ENCODE measurements around the gene CPLANE2. TPM values are rescaled to one million over a fixed set of nuclear protein-coding genes. Genes with fewer than 3 reads are reported as not detected.
"Not testable (repeated sequence)": the region's sequence is repeated elsewhere in the genome, so short reads cannot be mapped to it uniquely, and the experiment has no call there.

The CPLANE2 gene
- total RNA-seq, 1 donor from 2014 or later, result 11.8 TPM

- intact Hi-C loops (cut with DNase I); DNase-seq (ENCODE audit: missing footprints); ATAC-seq: not testable (repeated sequence)
Observed at GRCh38 chr1:16213544-16213943, 23.4 kb downstream of the CPLANE2 start.

- DNase-seq (ENCODE audit: missing footprints) (no peak), ATAC-seq (no peak)
- intact Hi-C loops (cut with DNase I), result no loop called here
Observed at GRCh38 chr1:16213013-16213412, 24.0 kb downstream of the CPLANE2 start.

GRCh38 chr1:16212251-16212961, 24.6 kb downstream of the CPLANE2 start, which contains the start of gene ARHGEF19:
Gene ARHGEF19 (minus strand): TSS chr1:16212652. CDS start chr1:16209054, 3,598 bp downstream.
- DNase-seq (ENCODE audit: missing footprints), result no peak
- ATAC-seq, result no peak
- intact Hi-C loops (cut with DNase I), result no loop called here

GRCh38 chr1:16211824-16212223, 25.2 kb downstream of the CPLANE2 start:
- DNase-seq (ENCODE audit: missing footprints) (no peak), ATAC-seq (no peak)
- intact Hi-C loops (cut with DNase I), result no loop called here

- intact Hi-C loops (cut with DNase I), result no loop called here
- no peak for DNase-seq (ENCODE audit: missing footprints)
- ATAC-seq, result no peak
Observed at GRCh38 chr1:16210581-16210980, 26.4 kb downstream of the CPLANE2 start.

- no peak for DNase-seq (ENCODE audit: missing footprints)
- intact Hi-C loops (cut with DNase I), result loop anchor here (5.0 kb wide), 2 partner anchors 32 to 157 kb away; partner anchors contain the start of gene SZRD1
- no peak for ATAC-seq
Observed at GRCh38 chr1:16209847-16210407, 27.1 kb downstream of the CPLANE2 start.

- no peak for DNase-seq (ENCODE audit: missing footprints)
- ATAC-seq, result no peak
- intact Hi-C loops (cut with DNase I), result loop anchor here (5.0 kb wide), 2 partner anchors 33 to 158 kb away; partner anchors contain the start of gene SZRD1
Observed at GRCh38 chr1:16209132-16209846, 27.7 kb downstream of the CPLANE2 start.

GRCh38 chr1:16208270-16208987, 28.6 kb downstream of the CPLANE2 start:
- no peak for ATAC-seq
- intact Hi-C loops (cut with DNase I), result loop anchor here (5.0 kb wide), 2 partner anchors 34 to 159 kb away; partner anchors contain the start of gene SZRD1
- no peak for DNase-seq (ENCODE audit: missing footprints)

- DNase-seq (ENCODE audit: missing footprints) (no peak), ATAC-seq (no peak)
- intact Hi-C loops (cut with DNase I), result loop anchor here (5.0 kb wide), 2 partner anchors 35 to 160 kb away; partner anchors contain the start of gene SZRD1
Observed at GRCh38 chr1:16207318-16208269, 29.4 kb downstream of the CPLANE2 start.

GRCh38 chr1:16206547-16207317, 30.3 kb downstream of the CPLANE2 start:
- intact Hi-C loops (cut with DNase I), result loop anchor here (5.0 kb wide), 2 partner anchors 36 to 161 kb away; partner anchors contain the start of gene SZRD1
- ATAC-seq, result peak; percentile 96
- DNase-seq (ENCODE audit: missing footprints), result peak; percentile 99

GRCh38 chr1:16205891-16206546, 31.0 kb downstream of the CPLANE2 start:
- peak; percentile 77 for DNase-seq (ENCODE audit: missing footprints)
- intact Hi-C loops (cut with DNase I), result loop anchor here (5.0 kb wide), 2 partner anchors 36 to 161 kb away; partner anchors contain the start of gene SZRD1
- no peak for ATAC-seq

- intact Hi-C loops (cut with DNase I), result loop anchor here (5.0 kb wide), 2 partner anchors 37 to 162 kb away; partner anchors contain the start of gene SZRD1
- ATAC-seq, result no peak
- no peak for DNase-seq (ENCODE audit: missing footprints)
Observed at GRCh38 chr1:16205334-16205671, 31.7 kb downstream of the CPLANE2 start.

- intact Hi-C loops (cut with DNase I), result loop anchor here (5.0 kb wide), 2 partner anchors 38 to 163 kb away; partner anchors contain the start of gene SZRD1
Observed at GRCh38 chr1:16204634-16205333, 32.2 kb downstream of the CPLANE2 start.

GRCh38 chr1:16204216-16204615, 32.8 kb downstream of the CPLANE2 start:
- no peak for DNase-seq (ENCODE audit: missing footprints)
- intact Hi-C loops (cut with DNase I), result no loop called here
- ATAC-seq, result no peak

More at GRCh38 chr1:16204634-16205333, 32.2 kb downstream of the CPLANE2 start:
- DNase-seq (ENCODE audit: missing footprints) (no peak), ATAC-seq (no peak)

GRCh38 chr1:16203550-16203949, 33.4 kb downstream of the CPLANE2 start:
- ATAC-seq (no peak), DNase-seq (ENCODE audit: missing footprints) (no peak)
- intact Hi-C loops (cut with DNase I), result no loop called here
